A549 (cell line): ENCODE measurements around the gene PRRG1. TPM values are rescaled to one million over a fixed set of nuclear protein-coding genes. Genes with fewer than 3 reads are reported as not detected.
A peak's percentile ranks its signal among the peaks of the same experiment; 100 is the strongest.
"Not testable (repeated sequence)": the region's sequence is repeated elsewhere in the genome, so short reads cannot be mapped to it uniquely, and the experiment has no call there.

Source experiments
- ATAC-seq, 2 experiments: fragments of 200-7000 bp in 1 of 2; fragments of >200 bp in 1 of 2; cut with Nextera tagmentation in 1 of 2; cut with Tn5 transposase in 1 of 2; 3 replicates each; pipeline versions ENCODE4 v1.8.0 to v1.9.1; 2018 to 2020; ENCODE audit warnings: mild to moderate bottlenecking in 1 of 2, moderate library complexity in 1 of 2
- CTCF ChIA-PET: fragments of 300-600 bp; sonication (Branson Sonifier 250); formaldehyde crosslinking; extraction: SDS; loops from one replicate; lab custom pipeline; 2021; ENCODE audit warnings: antibody characterized with exemption, inconsistent platforms; lab: Yijun Ruan, JAX
- POLR2A ChIA-PET: fragments of 350-600 bp; formaldehyde crosslinking; extraction: SDS; loops from one replicate; lab custom pipeline; 2021; ENCODE audit warnings: antibody characterized with exemption, inconsistent platforms; lab: Yijun Ruan, JAX
- DNase-seq, 2 experiments: peaks; one replicate each; pipeline versions ENCODE4 v3.0.0 to v3.0.0-alpha.2; 2011 to 2016; ENCODE audit warnings: low read depth in 1 of 2, low spot score in 1 of 2
- FAIRE-seq: peaks from 2 replicates; lab custom pipeline; 2011; peaks lifted over from hg19 to GRCh38; lab: Jason Lieb, UNC
- H3K27ac ChIP-seq, 2 experiments: fragments of >200 bp; sonication (Bioruptor Twin); formaldehyde crosslinking; 3 replicates each; pipeline ENCODE4 v1.5.1; 2016 to 2017
- H3K4me1 ChIP-seq: fragments of >200 bp; sonication (Bioruptor Twin); formaldehyde crosslinking; 3 replicates; pipeline ENCODE4 v1.6.1; 2016
- H3K4me2 ChIP-seq: fragments of >200 bp; sonication (Bioruptor Twin); formaldehyde crosslinking; 3 replicates; pipeline ENCODE4 v1.6.1; 2016
- H3K4me3 ChIP-seq: fragments of >200 bp; sonication (Bioruptor Twin); formaldehyde crosslinking; 3 replicates; pipeline ENCODE4 v1.5.1; 2016
- H3K9me3 ChIP-seq: fragments of >200 bp; sonication (Bioruptor Twin); formaldehyde crosslinking; 3 replicates; pipeline ENCODE4 v1.6.1; 2016
- BHLHE40 ChIP-seq: IDR thresholded peaks from 2 replicates; pipeline ENCODE4 v1.6.1; 2012; ENCODE audit warnings: low read depth, low read length, inconsistent platforms
- CBX8 ChIP-seq: fragments of 200-600 bp; sonication (generic); IDR thresholded peaks from 2 replicates; pipeline ENCODE4 v1.6.1; 2016
- CHD4 ChIP-seq: fragments of 200-600 bp; sonication (generic); IDR thresholded peaks from 2 replicates; pipeline ENCODE4 v1.6.1; 2016; ENCODE audit warnings: antibody characterized with exemption, mild to moderate bottlenecking, borderline replicate concordance
- EHF ChIP-seq: fragments of 250-450 bp; sonication (Bioruptor Pico); IDR thresholded peaks from 2 replicates; pipeline ENCODE4 v1.5.0; 2020; ENCODE audit warnings: mild to moderate bottlenecking
- FOSL2 ChIP-seq, 2 experiments: fragments of 450-650 bp in 1 of 2; fragments of >200 bp in 1 of 2; sonication (Bioruptor Twin) in 1 of 2; formaldehyde crosslinking; IDR thresholded peaks; 2 replicates each; pipeline versions ENCODE4 v1.5.0 to v1.6.1; 2016 to 2020; ENCODE audit warnings: mild to moderate bottlenecking in 1 of 2, moderate library complexity in 1 of 2
- FOXS1 ChIP-seq: fragments of 250-450 bp; sonication (Bioruptor Pico); IDR thresholded peaks from 2 replicates; pipeline ENCODE4 v1.5.0; 2020; ENCODE audit warnings: mild to moderate bottlenecking, moderate library complexity
- HDAC2 ChIP-seq: fragments of 200-600 bp; sonication (generic); IDR thresholded peaks from 2 replicates; pipeline ENCODE4 v1.6.1; 2016
- HOXA7 ChIP-seq: fragments of 250-450 bp; sonication (Bioruptor Pico); IDR thresholded peaks from 2 replicates; pipeline ENCODE4 v1.5.0; 2020; ENCODE audit warnings: mild to moderate bottlenecking, moderate library complexity
- HOXB13 ChIP-seq: fragments of 250-450 bp; sonication (Bioruptor Pico); IDR thresholded peaks from 2 replicates; pipeline ENCODE4 v1.5.0; 2020; ENCODE audit warnings: low read depth, mild to moderate bottlenecking, moderate library complexity
- KDM1A ChIP-seq: fragments of 200-600 bp; sonication (generic); IDR thresholded peaks from 2 replicates; pipeline ENCODE4 v1.6.1; 2016; ENCODE audit warnings: low read depth, mild to moderate bottlenecking
- MAFK ChIP-seq: fragments of 450-650 bp; IDR thresholded peaks from 2 replicates; pipeline ENCODE4 v1.6.1; 2014; ENCODE audit not compliant: partially characterized antibody
- MAZ ChIP-seq: fragments of 150-350 bp; IDR thresholded peaks from 2 replicates; pipeline ENCODE4 v1.6.1; 2014; ENCODE audit warnings: antibody characterized with exemption, low read depth, low read length, borderline replicate concordance
- NFE2L2 ChIP-seq: fragments of 150-350 bp; conservative IDR thresholded peaks from 2 replicates; pipeline ENCODE4 v1.6.1; 2014; ENCODE audit warnings: low read length
- NR3C1 ChIP-seq: fragments of >200 bp; sonication (Bioruptor Twin); formaldehyde crosslinking; IDR thresholded peaks from 3 replicates; pipeline ENCODE4 v1.6.1; 2017
- RAD21 ChIP-seq, 2 experiments: fragments of >200 bp in 1 of 2; sonication (Bioruptor Twin) in 1 of 2; formaldehyde crosslinking in 1 of 2; IDR thresholded peaks in 1 of 2; conservative IDR thresholded peaks in 1 of 2; 2 replicates in 1 of 2; 3 replicates in 1 of 2; pipeline ENCODE4 v1.6.1; 2012 to 2018; ENCODE audit warnings: inconsistent platforms in 1 of 2
- RARB ChIP-seq: fragments of 250-450 bp; sonication (Bioruptor Pico); IDR thresholded peaks from 2 replicates; pipeline ENCODE4 v1.8.0; 2021; ENCODE audit warnings: mild to moderate bottlenecking, moderate library complexity
- TP53 ChIP-seq: fragments of 250-450 bp; sonication (Bioruptor Pico); IDR thresholded peaks from 2 replicates; pipeline ENCODE4 v1.5.0; 2021; ENCODE audit warnings: mild to moderate bottlenecking, moderate library complexity
- ZC3H11A ChIP-seq: fragments of 450-650 bp; IDR thresholded peaks from 2 replicates; pipeline ENCODE4 v1.6.1; 2014; ENCODE audit warnings: antibody characterized with exemption, mild to moderate bottlenecking
- ZNF302 ChIP-seq: fragments of 250-450 bp; sonication (Bioruptor Pico); IDR thresholded peaks from 2 replicates; pipeline ENCODE4 v1.9.0; 2021; ENCODE audit warnings: inconsistent platforms, mild to moderate bottlenecking, moderate library complexity
- WGBS: methylation state at CpG from one replicate; pipeline ENCODE4 v1.1.6; 2017; ENCODE audit errors: missing lambda C conversion rate; 5-methylcytosine and 5-hydroxymethylcytosine counted together
- polyA plus RNA-seq, 4 experiments: library from polyadenylated mRNA; depleted of rRNA in 3 of 4; stranded (reverse); fragments of >200 nt; fragmentation: RNase III in 1 of 4; extraction: RNeasy Plus Mini Kit Qiagen cat#74134 plus additional on column Dnase treatment in 1 of 4; gene quantifications; 2 replicates in 3 of 4; 3 replicates in 1 of 4; pipeline ENCODE4 v1.2.3, GENCODE V29; 2011 to 2017
- TF ChIP-seq, protein P1 (sequence below): fragments of 250-450 bp; sonication (Bioruptor Pico); IDR thresholded peaks from 2 replicates; pipeline ENCODE4 v1.5.0; 2021; ENCODE audit warnings: mild to moderate bottlenecking, moderate library complexity, borderline replicate concordance
- TF ChIP-seq, protein P2 (sequence below): fragments of 250-450 bp; sonication (Bioruptor Pico); IDR thresholded peaks from 2 replicates; pipeline ENCODE4 v1.5.0; 2020; ENCODE audit warnings: low read depth, mild to moderate bottlenecking, moderate library complexity
- TF ChIP-seq, protein P3 (sequence below): IDR thresholded peaks from 2 replicates; pipeline ENCODE4 v1.6.1; 2012
- TF ChIP-seq, protein P4 (sequence below): fragments of 450-650 bp; IDR thresholded peaks from 2 replicates; pipeline ENCODE4 v1.6.1; 2014; ENCODE audit warnings: antibody characterized with exemption

PRRG1 gene
- polyA plus RNA-seq, 2 of the 4 experiments (the other 2 are of a cell fraction) = 5.0 to 15.9 TPM

DNA sequence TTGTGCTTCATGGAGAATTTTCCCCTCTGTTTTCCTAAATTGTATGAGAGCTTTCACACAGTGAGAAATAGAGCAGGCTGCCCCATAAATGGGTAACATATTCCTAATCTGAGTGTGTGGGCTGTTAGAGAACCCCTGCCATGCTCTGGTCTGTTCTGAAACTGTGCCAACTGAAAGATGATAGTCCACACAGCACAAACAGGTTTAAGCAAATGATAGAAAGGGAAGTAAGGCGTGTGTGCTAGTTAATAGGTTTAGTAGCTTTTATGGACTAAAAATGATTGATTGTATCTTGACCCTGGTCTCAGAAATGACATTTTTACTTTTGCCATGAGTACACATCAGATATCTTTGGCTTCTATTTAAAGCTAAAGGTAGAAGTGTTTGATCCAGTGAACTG lies 106.2 kb downstream of the PRRG1 start:
- H3K4me1 ChIP-seq = peaks cover 10% of the 10 kb centered on the region
- CTCF ChIA-PET = no interaction called here
- peak overlapping the region; percentile 25; the same call in 2 of the 3 replicates for H3K4me2 ChIP-seq
- POLR2A ChIA-PET = no interaction called here
- no peak for FAIRE-seq
- H3K4me3 ChIP-seq = no peak overlapping the region
- peak overlapping the region in 1 of 2 experiments; percentile 10; a peak in 1 of 6 replicates for H3K27ac ChIP-seq
- DNase-seq = no peak
- WGBS = 72% methylated on average over 1 of the region's 1 CpG
- no peaks in the 10 kb centered on the region for H3K9me3 ChIP-seq
- TF ChIP-seq FOXS1 (CRISPR knock-in tag) (no peak), HOXB13 (no peak), HDAC2 (no peak), ZC3H11A (no peak), NR3C1 (no peak), BHLHE40 (no peak), MAZ (no peak), MAFK (no peak), NFE2L2 (no peak)
- TF ChIP-seq, protein P1, sequence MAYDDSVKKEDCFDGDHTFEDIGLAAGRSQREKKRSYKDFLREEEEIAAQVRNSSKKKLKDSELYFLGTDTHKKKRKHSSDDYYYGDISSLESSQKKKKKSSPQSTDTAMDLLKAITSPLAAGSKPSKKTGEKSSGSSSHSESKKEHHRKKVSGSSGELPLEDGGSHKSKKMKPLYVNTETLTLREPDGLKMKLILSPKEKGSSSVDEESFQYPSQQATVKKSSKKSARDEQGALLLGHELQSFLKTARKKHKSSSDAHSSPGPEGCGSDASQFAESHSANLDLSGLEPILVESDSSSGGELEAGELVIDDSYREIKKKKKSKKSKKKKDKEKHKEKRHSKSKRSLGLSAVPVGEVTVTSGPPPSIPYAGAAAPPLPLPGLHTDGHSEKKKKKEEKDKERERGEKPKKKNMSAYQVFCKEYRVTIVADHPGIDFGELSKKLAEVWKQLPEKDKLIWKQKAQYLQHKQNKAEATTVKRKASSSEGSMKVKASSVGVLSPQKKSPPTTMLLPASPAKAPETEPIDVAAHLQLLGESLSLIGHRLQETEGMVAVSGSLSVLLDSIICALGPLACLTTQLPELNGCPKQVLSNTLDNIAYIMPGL (CRISPR knock-in tag) = no peak
- TF ChIP-seq, protein P2, sequence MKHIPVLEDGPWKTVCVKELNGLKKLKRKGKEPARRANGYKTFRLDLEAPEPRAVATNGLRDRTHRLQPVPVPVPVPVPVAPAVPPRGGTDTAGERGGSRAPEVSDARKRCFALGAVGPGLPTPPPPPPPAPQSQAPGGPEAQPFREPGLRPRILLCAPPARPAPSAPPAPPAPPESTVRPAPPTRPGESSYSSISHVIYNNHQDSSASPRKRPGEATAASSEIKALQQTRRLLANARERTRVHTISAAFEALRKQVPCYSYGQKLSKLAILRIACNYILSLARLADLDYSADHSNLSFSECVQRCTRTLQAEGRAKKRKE = no peak
- TF ChIP-seq, all 56 proteins: peak for 0
- ATAC-seq = no peak

DNA sequence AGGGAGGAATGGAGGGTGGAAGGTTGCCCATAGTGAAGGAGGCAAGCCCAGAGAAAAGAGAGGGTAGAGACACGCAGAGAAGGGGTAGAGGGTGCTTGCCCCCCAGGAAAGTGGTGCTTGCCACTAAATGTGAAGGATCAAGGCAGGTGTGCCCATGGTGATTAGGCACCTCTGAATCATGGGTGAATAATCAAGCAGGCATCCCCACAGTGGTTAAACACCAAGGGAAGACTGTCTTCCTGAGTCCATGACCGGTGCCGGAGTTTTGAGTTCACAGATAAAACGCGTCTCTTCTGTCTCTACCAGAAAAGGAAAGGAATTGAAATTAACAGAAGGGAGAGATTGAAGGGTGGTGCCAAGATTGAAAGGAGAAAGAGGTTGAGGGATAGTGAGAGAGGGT lies 111.1 kb downstream of the PRRG1 start:
- CTCF ChIA-PET, H3K4me2 ChIP-seq, FAIRE-seq, H3K4me3 ChIP-seq, POLR2A ChIA-PET, H3K9me3 ChIP-seq, H3K4me1 ChIP-seq, ATAC-seq, H3K27ac ChIP-seq, DNase-seq: not testable (repeated sequence)
- WGBS = 72% methylated on average over 5 of the region's 5 CpGs

DNA sequence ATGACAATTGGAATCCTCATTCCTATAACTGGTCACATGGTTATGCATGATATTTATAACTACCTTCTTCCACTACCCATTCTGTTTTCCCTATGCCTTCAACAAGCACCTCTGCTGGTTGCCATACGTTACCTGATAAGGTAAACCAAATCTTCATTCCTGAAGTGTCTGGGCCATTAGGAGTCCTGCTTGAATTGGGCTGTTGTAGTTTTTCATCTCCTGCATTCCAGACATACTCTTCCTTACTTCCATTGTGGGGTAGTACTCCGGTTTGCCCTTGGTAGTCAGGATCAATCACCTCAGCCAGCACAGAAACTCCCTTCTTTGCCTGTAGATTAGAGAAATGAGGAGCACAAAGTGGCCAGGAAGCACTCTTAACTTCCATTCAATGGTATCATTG lies 113.2 kb downstream of the PRRG1 start:
- POLR2A ChIA-PET = no interaction called here
- H3K4me1 ChIP-seq = no peaks in the 10 kb centered on the region
- CTCF ChIA-PET = no interaction called here
- H3K4me3 ChIP-seq = no peak overlapping the region
- no peak for DNase-seq
- WGBS = 82% methylated on average over 2 of the region's 2 CpGs
- no peak for ATAC-seq
- no peaks in the 10 kb centered on the region for H3K9me3 ChIP-seq
- H3K27ac ChIP-seq = no peak overlapping the region
- FAIRE-seq = no peak
- TF ChIP-seq, protein P3, sequence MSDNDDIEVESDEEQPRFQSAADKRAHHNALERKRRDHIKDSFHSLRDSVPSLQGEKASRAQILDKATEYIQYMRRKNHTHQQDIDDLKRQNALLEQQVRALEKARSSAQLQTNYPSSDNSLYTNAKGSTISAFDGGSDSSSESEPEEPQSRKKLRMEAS = no peak
- TF ChIP-seq, protein P4, sequence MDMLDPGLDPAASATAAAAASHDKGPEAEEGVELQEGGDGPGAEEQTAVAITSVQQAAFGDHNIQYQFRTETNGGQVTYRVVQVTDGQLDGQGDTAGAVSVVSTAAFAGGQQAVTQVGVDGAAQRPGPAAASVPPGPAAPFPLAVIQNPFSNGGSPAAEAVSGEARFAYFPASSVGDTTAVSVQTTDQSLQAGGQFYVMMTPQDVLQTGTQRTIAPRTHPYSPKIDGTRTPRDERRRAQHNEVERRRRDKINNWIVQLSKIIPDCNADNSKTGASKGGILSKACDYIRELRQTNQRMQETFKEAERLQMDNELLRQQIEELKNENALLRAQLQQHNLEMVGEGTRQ = no peak
- TF ChIP-seq TP53 (CRISPR knock-in tag) (no peak), KDM1A (no peak), RARB (CRISPR knock-in tag) (no peak), HOXA7 (CRISPR knock-in tag) (no peak), CHD4 (no peak), CBX8 (no peak), RAD21 (conservative IDR thresholded peaks at IDR 0.05 in 1 of 2, IDR thresholded peaks at IDR 0.05 in 1 of 2) (no peak), FOSL2 (IDR thresholded peaks at IDR 0.05) (no peak), FOSL2 (CRISPR knock-in tag; IDR thresholded peaks at IDR 0.05) (no peak), MAFK (no peak), ZNF302 (no peak), EHF (CRISPR knock-in tag) (no peak)
- TF ChIP-seq, protein P1 (CRISPR knock-in tag) = no peak
- no peak overlapping the region for H3K4me2 ChIP-seq
